SK-N-MC (cell line): ENCODE data around the gene SVOP.

Experiments used
- DNase-seq: peaks from one replicate; pipeline ENCODE4 v3.0.0-alpha.2; 2011; ENCODE audit warnings: low read depth, low spot score
- H3K27ac ChIP-seq: fragments of 200-600 bp; sonication (generic); 2 replicates; pipeline ENCODE4 v1.5.1; 2016; ENCODE audit warnings: mixed run types
- H3K36me3 ChIP-seq: fragments of 200-600 bp; sonication (generic); 2 replicates; pipeline ENCODE4 v1.6.1; 2017; ENCODE audit warnings: antibody characterized with exemption, low read length, mixed read lengths; ENCODE audit not compliant: insufficient read depth
- H3K4me3 ChIP-seq: fragments of 200-600 bp; sonication (generic); 2 replicates; pipeline ENCODE4 v1.5.1; 2016
- H3K9ac ChIP-seq: fragments of 200-600 bp; sonication (generic); 2 replicates; pipeline ENCODE4 v1.8.0; 2017; ENCODE audit warnings: mixed run types, mixed read lengths; ENCODE audit not compliant: insufficient read length
- H3K9me3 ChIP-seq: fragments of 200-600 bp; sonication (generic); 2 replicates; pipeline ENCODE4 v1.6.1; 2017; ENCODE audit warnings: low read depth, mild to moderate bottlenecking, antibody characterized with exemption, low read length, moderate library complexity, mixed read lengths
- EZH2 ChIP-seq: fragments of 200-600 bp; sonication (generic); IDR thresholded peaks from one replicate; pipeline ENCODE4 v1.6.1; 2017; ENCODE audit warnings: antibody characterized with exemption
- FOXP2 ChIP-seq: optimal IDR thresholded peaks from 2 replicates; pipeline ENCODE3; 2011; ENCODE audit warnings: mild to moderate bottlenecking, moderate library complexity; ENCODE audit not compliant: insufficient read depth; ENCODE audit errors: extremely low read length, control extremely low read depth
- POLR2AphosphoS5 ChIP-seq: IDR thresholded peaks from 2 replicates; pipeline ENCODE4 v1.6.1; 2012; ENCODE audit warnings: mild to moderate bottlenecking, low read depth, low read length, borderline replicate concordance

The SVOP gene

GRCh38 chr12:108973629-108974152, 47.2 kb downstream of the SVOP start:
- H3K9me3 ChIP-seq = no peaks in the 10 kb centered on the region
- no peak overlapping the region for H3K9ac ChIP-seq
- no peak for DNase-seq
- H3K36me3 ChIP-seq = no peaks in the 10 kb centered on the region
- TF ChIP-seq EZH2 = no peak
- no peak for TF ChIP-seq POLR2AphosphoS5
- no peak for TF ChIP-seq FOXP2
- no peak overlapping the region for H3K27ac ChIP-seq
- H3K4me3 ChIP-seq = no peak overlapping the region

GRCh38 chr12:108972358-108972757, 48.5 kb downstream of the SVOP start:
- H3K9me3 ChIP-seq = no peaks in the 10 kb centered on the region
- H3K4me3 ChIP-seq = no peak overlapping the region
- DNase-seq = no peak
- H3K9ac ChIP-seq = no peak overlapping the region
- no peaks in the 10 kb centered on the region for H3K36me3 ChIP-seq
- H3K27ac ChIP-seq = no peak overlapping the region
- TF ChIP-seq FOXP2 = no peak
- TF ChIP-seq POLR2AphosphoS5 = no peak
- TF ChIP-seq EZH2 = no peak

DNA sequence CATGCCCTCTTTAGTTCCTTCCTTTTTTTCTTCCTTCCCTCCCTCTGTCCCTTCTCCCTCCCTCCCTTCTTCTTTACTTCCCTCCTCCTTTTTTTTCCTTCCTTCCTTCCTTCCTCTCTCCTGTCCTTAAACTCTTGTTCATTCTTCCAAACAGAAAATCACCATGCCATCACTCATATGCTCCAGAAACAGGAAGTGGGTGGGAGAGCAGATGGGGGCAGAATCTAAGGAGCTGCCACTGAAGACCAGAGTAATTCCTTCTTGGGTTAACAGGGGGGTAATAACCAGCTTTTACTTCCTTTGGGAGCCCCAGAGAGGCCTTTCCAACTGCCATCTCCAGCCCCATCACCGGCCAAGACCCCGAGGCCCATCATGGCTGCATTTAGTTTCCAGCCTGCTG, 51.2 kb downstream of the SVOP start:
- Histone ChIP-seq H3K9me3 (no peaks in the 10 kb centered on the region), H3K4me3 (no peak overlapping the region), H3K27ac (no peak overlapping the region), H3K9ac (no peak overlapping the region), H3K36me3 (no peaks in the 10 kb centered on the region)
- TF ChIP-seq POLR2AphosphoS5 (no peak), EZH2 (no peak)
- DNase-seq = no peak

GRCh38 chr12:108967869-108968540, 52.9 kb downstream of the SVOP start:
- DNase-seq = no peak
- TF ChIP-seq EZH2 = no peak
- TF ChIP-seq FOXP2 = no peak
- TF ChIP-seq POLR2AphosphoS5 = no peak

GRCh38 chr12:108966378-108967151, 54.3 kb downstream of the SVOP start:
- no peak for TF ChIP-seq FOXP2
- H3K36me3 ChIP-seq = no peaks in the 10 kb centered on the region
- H3K27ac ChIP-seq = no peak overlapping the region
- no peaks in the 10 kb centered on the region for H3K9me3 ChIP-seq
- H3K4me3 ChIP-seq = no peak overlapping the region
- H3K9ac ChIP-seq = no peak overlapping the region
- DNase-seq = no peak

More at GRCh38 chr12:108967869-108968540, 52.9 kb downstream of the SVOP start:
- Histone ChIP-seq H3K27ac (no peak overlapping the region), H3K36me3 (no peaks in the 10 kb centered on the region), H3K9me3 (no peaks in the 10 kb centered on the region), H3K9ac (no peak overlapping the region), H3K4me3 (no peak overlapping the region)

DNA sequence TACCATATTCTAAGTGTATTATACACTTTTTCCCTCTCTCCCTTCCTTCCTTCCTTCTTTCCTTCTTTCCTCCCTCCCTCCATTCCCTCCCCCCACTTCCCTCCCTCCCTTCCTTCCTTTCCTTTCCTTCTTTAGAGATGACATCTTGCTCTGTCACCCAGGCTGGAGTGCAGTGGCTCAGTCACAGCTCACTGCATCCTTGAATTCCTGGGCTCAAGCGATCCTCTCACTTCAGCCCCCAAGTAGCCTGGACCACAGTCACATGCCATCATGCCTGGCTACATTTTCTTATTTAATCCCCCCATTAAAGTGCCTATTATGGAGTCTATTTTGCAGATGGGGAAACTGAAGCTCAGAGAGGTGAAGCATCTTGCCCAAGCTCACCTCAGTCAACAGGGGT, 55.0 kb downstream of the SVOP start:
- TF ChIP-seq EZH2 = no peak
- no peak for TF ChIP-seq POLR2AphosphoS5
- no peak for TF ChIP-seq FOXP2
- Histone ChIP-seq H3K4me3 (no peak overlapping the region), H3K9ac (no peak overlapping the region), H3K36me3 (no peaks in the 10 kb centered on the region), H3K9me3 (no peaks in the 10 kb centered on the region), H3K27ac (no peak overlapping the region)
- DNase-seq = no peak

DNA sequence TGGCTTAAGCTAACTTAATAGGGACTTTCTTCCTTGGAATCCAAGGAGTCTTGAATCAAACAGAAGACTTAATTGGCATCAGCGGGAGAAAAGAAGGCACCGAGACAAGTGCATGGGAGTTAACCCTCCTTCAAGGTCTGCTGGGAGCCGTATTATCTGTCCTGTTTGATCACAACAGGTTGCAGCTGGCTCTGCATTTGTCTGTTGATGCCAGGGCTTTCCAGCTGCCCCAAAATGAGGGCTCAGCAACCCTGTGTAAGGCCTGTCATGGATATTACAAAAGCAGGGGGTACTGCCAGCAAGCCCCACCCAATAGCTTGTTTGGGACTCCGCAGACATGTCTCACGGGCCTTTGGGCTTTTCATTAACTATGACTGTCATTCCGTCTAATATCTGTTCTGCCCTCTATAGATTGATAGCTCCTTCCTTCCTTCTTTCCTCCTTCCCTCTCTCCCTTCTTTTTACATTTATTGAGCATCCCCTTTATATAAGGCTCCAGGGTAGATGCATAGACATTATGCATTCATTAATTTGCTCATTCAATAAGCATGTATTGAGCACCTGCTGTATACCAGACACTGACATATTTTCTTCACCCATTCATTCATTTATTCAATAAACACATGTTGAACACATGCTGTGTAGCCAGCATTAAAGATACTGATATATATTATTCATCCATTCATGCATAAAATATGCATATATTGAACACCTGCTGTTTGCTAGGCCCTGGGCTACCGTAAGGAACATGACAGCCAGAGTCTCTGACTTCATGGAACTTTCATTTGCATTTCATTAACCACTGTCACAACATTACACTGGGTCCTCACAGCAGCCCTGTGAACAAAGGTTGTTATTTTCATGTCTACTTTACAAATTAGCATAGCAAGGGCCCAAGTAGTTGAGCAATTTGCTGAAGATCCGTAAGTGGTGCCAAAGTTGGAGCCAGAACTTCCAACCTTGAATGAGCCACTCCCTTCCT, 56.2 kb downstream of the SVOP start:
- TF ChIP-seq POLR2AphosphoS5 (no peak), EZH2 (no peak), FOXP2 (no peak)
- no peak overlapping the region for H3K4me3 ChIP-seq
- no peak overlapping the region for H3K27ac ChIP-seq
- no peaks in the 10 kb centered on the region for H3K9me3 ChIP-seq
- no peaks in the 10 kb centered on the region for H3K36me3 ChIP-seq
- DNase-seq = no peak
- no peak overlapping the region for H3K9ac ChIP-seq

- Histone ChIP-seq H3K9me3 (no peaks in the 10 kb centered on the region), H3K9ac (no peak overlapping the region), H3K36me3 (no peaks in the 10 kb centered on the region), H3K27ac (no peak overlapping the region), H3K4me3 (no peak overlapping the region)
- no peak for DNase-seq
- no peak for TF ChIP-seq POLR2AphosphoS5
- TF ChIP-seq FOXP2 = no peak
- TF ChIP-seq EZH2 = no peak
Observed at GRCh38 chr12:108962256-108962655, 58.6 kb downstream of the SVOP start.
